SK-N-SH (cell line): ENCODE measurements around the gene TMEM267.

Experiments used
- EZH2phosphoT487 ChIP-seq: fragments of 200-600 bp; sonication (generic); IDR thresholded peaks from 2 replicates; pipeline ENCODE4 v1.6.1; 2017; ENCODE audit warnings: low read depth, mixed run types, mild to moderate bottlenecking, antibody characterized with exemption, moderate library complexity, borderline replicate concordance
- FOXM1 ChIP-seq: IDR thresholded peaks from 2 replicates; pipeline ENCODE4 v1.4.0; 2012; ENCODE audit warnings: low read depth, mild to moderate bottlenecking
- GATA2 ChIP-seq: sonication (generic); formaldehyde crosslinking; IDR thresholded peaks from 2 replicates; pipeline ENCODE4 v1.5.0; 2020; ENCODE audit warnings: mild to moderate bottlenecking, missing genetic modification reagents
- YY1 ChIP-seq: IDR thresholded peaks from 2 replicates; pipeline ENCODE4 v1.4.0; 2012; ENCODE audit warnings: low read depth, mild to moderate bottlenecking
- TF ChIP-seq, protein P1 (sequence below): fragments of 200-600 bp; sonication (generic); IDR thresholded peaks from 2 replicates; pipeline ENCODE4 v1.6.1; 2017; ENCODE audit warnings: antibody characterized with exemption, mild to moderate bottlenecking, moderate library complexity

DNA sequence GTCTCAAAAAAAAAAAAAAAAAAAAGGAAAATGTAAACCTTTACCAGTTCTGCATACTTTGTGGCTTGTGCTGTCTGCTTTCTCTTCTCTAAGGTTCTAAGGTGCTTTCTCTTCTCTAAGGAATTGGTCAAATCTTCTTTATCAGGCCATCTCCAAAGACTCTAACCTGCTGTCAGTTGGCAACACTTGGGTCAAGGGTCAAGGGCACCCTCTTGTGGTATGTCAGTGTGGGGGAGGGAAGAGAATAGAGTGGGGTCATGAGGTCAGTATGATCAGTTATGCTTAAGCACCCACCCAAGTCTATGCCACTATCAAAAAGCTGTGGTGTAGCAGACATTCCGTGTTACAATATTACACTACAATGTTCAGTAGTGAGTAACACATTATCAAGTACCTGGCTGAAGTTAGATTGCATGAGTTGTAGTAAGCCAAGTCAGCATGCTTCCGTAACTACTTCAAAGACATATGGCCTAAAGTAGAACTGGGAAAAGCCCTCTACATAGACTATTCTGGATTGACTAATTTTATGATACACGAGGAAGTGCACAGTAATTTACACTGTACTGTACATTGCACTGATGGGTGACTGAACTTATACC is 46.5 kb downstream of the TMEM267 start:
- TF ChIP-seq, protein P1, sequence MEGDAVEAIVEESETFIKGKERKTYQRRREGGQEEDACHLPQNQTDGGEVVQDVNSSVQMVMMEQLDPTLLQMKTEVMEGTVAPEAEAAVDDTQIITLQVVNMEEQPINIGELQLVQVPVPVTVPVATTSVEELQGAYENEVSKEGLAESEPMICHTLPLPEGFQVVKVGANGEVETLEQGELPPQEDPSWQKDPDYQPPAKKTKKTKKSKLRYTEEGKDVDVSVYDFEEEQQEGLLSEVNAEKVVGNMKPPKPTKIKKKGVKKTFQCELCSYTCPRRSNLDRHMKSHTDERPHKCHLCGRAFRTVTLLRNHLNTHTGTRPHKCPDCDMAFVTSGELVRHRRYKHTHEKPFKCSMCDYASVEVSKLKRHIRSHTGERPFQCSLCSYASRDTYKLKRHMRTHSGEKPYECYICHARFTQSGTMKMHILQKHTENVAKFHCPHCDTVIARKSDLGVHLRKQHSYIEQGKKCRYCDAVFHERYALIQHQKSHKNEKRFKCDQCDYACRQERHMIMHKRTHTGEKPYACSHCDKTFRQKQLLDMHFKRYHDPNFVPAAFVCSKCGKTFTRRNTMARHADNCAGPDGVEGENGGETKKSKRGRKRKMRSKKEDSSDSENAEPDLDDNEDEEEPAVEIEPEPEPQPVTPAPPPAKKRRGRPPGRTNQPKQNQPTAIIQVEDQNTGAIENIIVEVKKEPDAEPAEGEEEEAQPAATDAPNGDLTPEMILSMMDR = no peak
- TF ChIP-seq EZH2phosphoT487 = no peak
- TF ChIP-seq FOXM1 = no peak
- no peak for TF ChIP-seq YY1
- TF ChIP-seq GATA2 (CRISPR knock-in tag) = no peak
